DOHH2 (cell line): ENCODE measurements around the gene OR52L1.
"Not testable (repeated sequence)": the region's sequence is repeated elsewhere in the genome, so short reads cannot be mapped to it uniquely, and the experiment has no call there.

Experiments
- H3F3A ChIP-seq: fragments of 200-600 bp; sonication (generic), shearing (Covaris generic); 2 replicates; pipeline ENCODE4 v1.6.0; 2016; ENCODE audit warnings: antibody characterized with exemption, mild to moderate bottlenecking; ENCODE audit not compliant: control insufficient read depth, insufficient read depth
- H3K27ac ChIP-seq: fragments of 200-600 bp; sonication (generic); 2 replicates; pipeline ENCODE4 v1.5.1; 2014; ENCODE audit warnings: low read depth, mild to moderate bottlenecking, low read length, moderate library complexity
- H3K27me3 ChIP-seq: fragments of 200-600 bp; sonication (generic); 2 replicates; pipeline ENCODE4 v1.6.1; 2014; ENCODE audit warnings: mild to moderate bottlenecking, low read length, mixed read lengths; ENCODE audit not compliant: control insufficient read depth
- H3K36me3 ChIP-seq: fragments of 200-600 bp; sonication (generic); 2 replicates; pipeline ENCODE4 v1.6.1; 2014; ENCODE audit warnings: mild to moderate bottlenecking, low read length, moderate library complexity, mixed read lengths; ENCODE audit not compliant: control insufficient read depth
- H3K4me1 ChIP-seq: fragments of 200-600 bp; sonication (generic); 2 replicates; pipeline ENCODE4 v1.6.1; 2014; ENCODE audit warnings: mild to moderate bottlenecking, low read length, mixed read lengths; ENCODE audit not compliant: control insufficient read depth
- H3K4me2 ChIP-seq: fragments of 200-600 bp; sonication (generic); 2 replicates; pipeline ENCODE4 v1.6.0; 2014; ENCODE audit warnings: mild to moderate bottlenecking, low read length, moderate library complexity
- H3K4me3 ChIP-seq: fragments of 200-600 bp; sonication (generic); 2 replicates; pipeline ENCODE4 v1.5.1; 2014; ENCODE audit warnings: mild to moderate bottlenecking, low read length, mixed read lengths
- H3K79me2 ChIP-seq: fragments of 200-600 bp; sonication (generic); 2 replicates; pipeline ENCODE4 v1.6.1; 2014; ENCODE audit warnings: mild to moderate bottlenecking, low read length, mixed read lengths; ENCODE audit not compliant: control insufficient read depth
- H3K9me2 ChIP-seq: fragments of 200-600 bp; sonication (generic); replicated peaks from 2 replicates; pipeline ENCODE4 v1.6.1; 2014; ENCODE audit warnings: mild to moderate bottlenecking, low read length, mixed read lengths; ENCODE audit not compliant: control insufficient read depth
- H3K9me3 ChIP-seq: fragments of 200-600 bp; sonication (generic); 2 replicates; pipeline ENCODE4 v1.6.1; 2014; ENCODE audit warnings: antibody characterized with exemption, low read length, mixed read lengths; ENCODE audit not compliant: control insufficient read depth, insufficient read depth
- H4K20me1 ChIP-seq: fragments of 200-600 bp; sonication (generic); 2 replicates; pipeline ENCODE4 v1.6.0; 2014; ENCODE audit warnings: low read depth, mild to moderate bottlenecking, antibody characterized with exemption, low read length, moderate library complexity; ENCODE audit not compliant: control insufficient read depth, insufficient read depth
- CTCF ChIP-seq: fragments of 200-600 bp; sonication (generic); IDR thresholded peaks from one replicate; pipeline ENCODE4 v1.5.1; 2014; ENCODE audit warnings: antibody characterized with exemption, mild to moderate bottlenecking, low read depth, low read length; ENCODE audit not compliant: poor library complexity, severe bottlenecking
- EZH2phosphoT487 ChIP-seq: fragments of 200-600 bp; sonication (generic); IDR thresholded peaks from 2 replicates; pipeline ENCODE4 v1.6.1; 2017; ENCODE audit warnings: borderline replicate concordance, mild to moderate bottlenecking, antibody characterized with exemption, low read length, moderate library complexity, mixed read lengths

Gene OR52L1

DNA sequence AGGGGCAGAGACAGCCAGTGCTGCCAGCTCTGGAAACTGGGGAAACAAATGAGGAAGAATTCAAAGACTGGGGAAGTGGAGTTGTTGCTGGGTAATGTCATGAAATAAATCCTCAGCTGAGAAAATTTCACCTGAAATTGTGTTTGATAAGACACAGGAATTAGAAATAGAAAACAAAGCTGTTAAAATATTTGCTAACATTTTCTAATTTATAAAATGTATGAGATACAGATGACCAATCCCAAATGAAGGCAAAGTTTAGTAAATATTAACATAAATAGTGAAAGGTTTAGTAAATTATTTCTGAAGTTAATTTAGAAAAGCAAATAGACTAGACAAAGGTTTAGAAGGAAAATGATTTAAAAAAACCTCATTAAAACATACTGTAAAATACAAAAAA, 18.4 kb downstream of the OR52L1 start, which contains the start of gene OR56A5:
Gene OR56A5 (minus strand): TSS at position 101 of the 400 bp plus-strand sequence. CDS start 0 bp downstream, at position 101.
- H4K20me1 ChIP-seq: no peaks in the 10 kb centered on the region
- H3K4me3 ChIP-seq: no peak within 1 kb of the TSS
- no peaks in the 10 kb centered on the region for H3K27me3 ChIP-seq
- TF ChIP-seq EZH2phosphoT487: no peak
- no peak for TF ChIP-seq CTCF
- no peaks in the 10 kb centered on the region for H3K79me2 ChIP-seq
- H3K9me2 ChIP-seq: no peaks in the 10 kb centered on the region
- H3F3A ChIP-seq: no peaks in the 10 kb centered on the region
- H3K36me3 ChIP-seq: no peaks in the 10 kb centered on the region
- no peak within 1 kb of the TSS for H3K27ac ChIP-seq
- H3K4me2 ChIP-seq: no peak within 1 kb of the TSS
- H3K9me3 ChIP-seq: no peaks in the 10 kb centered on the region
- H3K4me1 ChIP-seq: no peaks in the 10 kb centered on the region

DNA sequence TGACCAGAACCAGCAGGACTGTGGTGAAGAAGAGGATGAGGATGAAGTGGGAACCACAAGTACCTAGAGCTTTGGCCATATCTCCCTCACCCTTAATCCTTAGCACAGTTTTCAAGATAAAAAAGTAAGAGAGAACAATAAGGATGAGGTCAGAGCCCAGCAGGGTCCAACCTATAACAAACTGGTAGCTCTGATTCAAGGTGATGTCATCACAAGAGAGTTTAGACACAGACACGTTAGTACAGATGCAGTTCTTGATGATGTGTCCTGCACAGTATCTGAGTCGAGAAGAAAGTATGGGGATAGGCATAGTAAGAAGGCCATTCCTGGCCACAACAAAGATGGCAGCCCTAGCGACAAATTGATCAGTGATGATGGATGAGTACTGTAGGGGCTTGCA, 19.1 kb downstream of the OR52L1 start:
- no peaks in the 10 kb centered on the region for H3K9me3 ChIP-seq
- no peaks in the 10 kb centered on the region for H3F3A ChIP-seq
- H3K27ac ChIP-seq: no peak overlapping the region
- no peak for TF ChIP-seq EZH2phosphoT487
- no peak for TF ChIP-seq CTCF
- no peaks in the 10 kb centered on the region for H3K36me3 ChIP-seq
- H3K4me3 ChIP-seq: no peak overlapping the region
- no peaks in the 10 kb centered on the region for H4K20me1 ChIP-seq
- H3K79me2 ChIP-seq: no peaks in the 10 kb centered on the region
- H3K4me2 ChIP-seq: no peak overlapping the region
- H3K9me2 ChIP-seq: no peaks in the 10 kb centered on the region
- H3K4me1 ChIP-seq: no peaks in the 10 kb centered on the region
- H3K27me3 ChIP-seq: no peaks in the 10 kb centered on the region

- H3K4me1 ChIP-seq: no peaks in the 10 kb centered on the region
- no peak overlapping the region for H3K4me3 ChIP-seq
- no peaks in the 10 kb centered on the region for H3K9me2 ChIP-seq
- H3F3A ChIP-seq: no peaks in the 10 kb centered on the region
- no peak for TF ChIP-seq CTCF
- no peak for TF ChIP-seq EZH2phosphoT487
- H3K9me3 ChIP-seq: no peaks in the 10 kb centered on the region
- H3K27me3 ChIP-seq: no peaks in the 10 kb centered on the region
- no peaks in the 10 kb centered on the region for H4K20me1 ChIP-seq
- no peaks in the 10 kb centered on the region for H3K79me2 ChIP-seq
- no peaks in the 10 kb centered on the region for H3K36me3 ChIP-seq
- no peak overlapping the region for H3K4me2 ChIP-seq
- H3K27ac ChIP-seq: no peak overlapping the region
These were observed 19.8 kb downstream of the OR52L1 start for GRCh38 chr11:5966958-5967357.

- not testable (repeated sequence) for H3K9me3 ChIP-seq, H3K4me3 ChIP-seq, H4K20me1 ChIP-seq, H3F3A ChIP-seq, H3K36me3 ChIP-seq, H3K27me3 ChIP-seq, H3K79me2 ChIP-seq, H3K9me2 ChIP-seq, H3K4me1 ChIP-seq, H3K4me2 ChIP-seq, H3K27ac ChIP-seq
These were observed 26.0 kb downstream of the OR52L1 start for GRCh38 chr11:5960704-5961320.
